Activated CD4-positive, alpha-beta T cell treated with anti-CD3 and anti-CD28 coated beads, Interleukin-2, amount 50 U/mL, for 24 hours (primary cell): Measurements from ENCODE around the gene TOM1L1.
A peak's percentile ranks its signal among the peaks of the same experiment; 100 is the strongest.

Source experiments
- DNase-seq, 2 donors: peaks; one replicate each; pipeline ENCODE4 v3.0.0-alpha.2; 2020; ENCODE audit warnings: low read depth in 1 of 2, low spot score in 1 of 2

Gene TOM1L1

GRCh38 chr17:54985476-54985875 lies 84.8 kb downstream of the TOM1L1 start:
- no peak for DNase-seq

- no peak for DNase-seq
Measured at GRCh38 chr17:54990118-54990517, 89.5 kb downstream of the TOM1L1 start.

- DNase-seq = no peak
Measured at GRCh38 chr17:54991567-54991966, 90.9 kb downstream of the TOM1L1 start.

- peak in 1 of 2 donors; percentile 9 for DNase-seq
Measured at GRCh38 chr17:54992797-54993639, 92.4 kb downstream of the TOM1L1 start.

- no peak for DNase-seq
Measured at GRCh38 chr17:54996441-54996840, 95.8 kb downstream of the TOM1L1 start.

GRCh38 chr17:55002458-55002857 lies 101.8 kb downstream of the TOM1L1 start:
- DNase-seq = no peak

- no peak for DNase-seq
Measured at GRCh38 chr17:55004484-55004883, 103.8 kb downstream of the TOM1L1 start.

- no peak for DNase-seq
Measured at GRCh38 chr17:55005520-55005919, 104.9 kb downstream of the TOM1L1 start.
